Heart left ventricle (tissue), 16 donors: ENCODE results near the gene DOCK8. TPM values are rescaled to one million over a fixed set of nuclear protein-coding genes. Genes with fewer than 3 reads are reported as not detected.
"Not testable (repeated sequence)": the region's sequence is repeated elsewhere in the genome, so short reads cannot be mapped to it uniquely, and the experiment has no call there.

Experiments used
- ATAC-seq, 4 donors: fragments of 200-7000 bp; cut with Tn5 transposase; one replicate each; pipeline ENCODE4 v1.9.1; 2020 to 2022; ENCODE audit warnings: moderate library complexity in 4 of 4, mild to moderate bottlenecking in 3 of 4, moderate number of reproducible peaks in 1 of 4
- DNase-seq, 5 donors: peaks; one replicate each; pipeline ENCODE4 v3.0.0-alpha.2; 2020
- H3K27ac ChIP-seq, 12 donors: fragments of 200-600 bp; sonication (generic) in 4 of 12; one replicate each; pipeline versions ENCODE4 v1.5.0 to v1.8.0; 2016 to 2022; ENCODE audit warnings: mild to moderate bottlenecking in 2 of 12
- H3K27me3 ChIP-seq, 9 donors: fragments of 200-600 bp; sonication (generic) in 2 of 9; one replicate each; pipeline versions ENCODE4 v1.5.1 to v1.8.0; 2016 to 2022; ENCODE audit warnings: mild to moderate bottlenecking in 3 of 9
- H3K36me3 ChIP-seq, 9 donors: fragments of 200-600 bp; sonication (generic) in 2 of 9; one replicate each; pipeline versions ENCODE4 v1.5.0 to v1.8.0; 2018 to 2022; ENCODE audit warnings: mild to moderate bottlenecking in 2 of 9
- H3K4me1 ChIP-seq, 12 donors: fragments of 200-600 bp; sonication (generic) in 4 of 12; one replicate each; pipeline versions ENCODE4 v1.5.0 to v1.8.0; 2016 to 2022; ENCODE audit warnings: mild to moderate bottlenecking in 3 of 12
- H3K4me3 ChIP-seq, 12 donors: fragments of 200-600 bp; sonication (generic) in 4 of 12; one replicate each; pipeline versions ENCODE4 v1.5.0 to v1.8.0; 2017 to 2022; ENCODE audit warnings: mild to moderate bottlenecking in 9 of 12, moderate library complexity in 4 of 12
- H3K9me3 ChIP-seq, 12 donors: fragments of 200-600 bp; sonication (generic) in 4 of 12; one replicate each; pipeline versions ENCODE4 v1.5.0 to v1.8.0; 2016 to 2022; ENCODE audit warnings: mild to moderate bottlenecking in 1 of 12
- POLR2A ChIP-seq, 2 donors: fragments of 450-650 bp; IDR thresholded peaks; one replicate each; pipeline ENCODE4 v1.6.1; 2017; ENCODE audit warnings: antibody characterized with exemption in 2 of 2, mild to moderate bottlenecking in 2 of 2, moderate library complexity in 2 of 2
- WGBS, 4 donors: extraction: QIAGEN DNeasy Blood & Tissue Kit in 2 of 4; methylation state at CpG; one replicate each; pipeline versions ENCODE4 v1.1.5 to v1.1.7; 2013 to 2018; 5-methylcytosine and 5-hydroxymethylcytosine counted together
- intact Hi-C, 10 donors: fragments of 100-400 bp; cut with DNase I; formaldehyde crosslinking; loops; one replicate each; pipeline versions ENCODE4 v1.11.1 to v1.14.2; 2022
- polyA plus RNA-seq, 2 donors: library from polyadenylated mRNA; stranded (reverse); fragments of 200-250 nt; gene quantifications; one replicate each; pipeline ENCODE4 v1.2.3, GENCODE V29; 2013
- total RNA-seq, 9 donors: library from RNA; depleted of rRNA in 2 of 9; stranded (reverse); fragments of >200 nt in 2 of 9; fragmentation: NEBNext Ultra II Directional in 3 of 9; extraction: Animal tissue kit (Norgen Biotek cat#: 25700) in 3 of 9; gene quantifications; one replicate each; pipeline versions ENCODE4 v1.1.0 to v1.2.4, GENCODE V29; 2016 to 2023
- TF ChIP-seq, protein P1 (sequence below), 12 donors: fragments of 200-600 bp; sonication (generic) in 4 of 12; IDR thresholded peaks; one replicate each; pipeline versions ENCODE4 v1.5.0 to v1.8.0; 2018 to 2022; ENCODE audit warnings: antibody characterized with exemption in 12 of 12, mild to moderate bottlenecking in 5 of 12
- donor health status: ischemic (EF 13 %, LVEDD 7.1; RV severe dilation, severe dysfunction).
- donor health status: healthy with polysubstance abuse.
- donor health status: DM: no; HTN: yes; CAD: no.
- donor health status: DM: no; HTN: no; CAD: no.
- donor health status: ischemic (EF 25% LVEDD 6.9; RV normal size, moderate dysfunction).
- donor health status: ischemic (EF 25% LVEDD 5.7; RV mildly dilated, moderate dysfunction).
- donor health status: healthy.
- donor health status: DM: yes; HTN: yes; CAD: no.
- donor health status: ischemic (EF 35%, LVEDD 5.7; RV mildly dilated, moderate dysfunction).
- donor health status: nonischemic (EF 11% LVEDD 7.7; RV severe dilation, severe dysfunction).
- donor health status: DM: yes; HTN: yes; CAD: no.
- donor health status: PGD.
- donor health status: ischemic (EF 29% LVEDD 5.4; RV normal size, mild dysfunction).
- donor health status: nonischemic (EF 23%, LVEDD 6.1; RV moderate dilation, normal function).

DOCK8 gene
- total and polyA plus RNA-seq, 11 donors: 1.2 to 36.1 (median 2.4) TPM

DNA sequence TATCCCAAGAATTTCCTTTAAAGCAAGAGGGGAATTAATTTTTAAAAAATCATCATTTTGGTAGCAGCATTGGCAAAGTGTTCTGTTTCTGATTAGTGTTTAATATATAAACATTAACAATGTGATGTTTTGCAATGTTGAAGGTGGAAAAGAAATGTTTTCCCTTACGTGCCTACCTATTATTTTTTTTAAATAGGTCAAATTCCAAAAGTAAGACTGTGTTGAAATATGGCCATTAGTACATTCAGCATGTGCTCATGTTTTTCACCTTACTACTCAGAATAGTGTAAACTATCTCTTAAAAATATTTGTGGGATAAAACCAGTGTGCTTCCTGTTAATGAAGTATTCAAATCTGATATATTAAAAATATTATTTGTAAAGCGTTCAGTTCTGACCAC, 3.3 kb downstream of the DOCK8 start:
- intact Hi-C loops: no loop called here
- no peak overlapping the region for H3K27ac ChIP-seq
- ATAC-seq: no peak
- 73 to 88% (median 84%) methylated on average over 2 of the region's 2 CpGs for WGBS, 4 donors
- H3K4me1 ChIP-seq: peaks cover 0 to 75% (median 4%) of the 10 kb centered on the region in 12 donors
- H3K27me3 ChIP-seq: peaks cover 0 to 57% (median 26%) of the 10 kb centered on the region in 9 donors
- no peak overlapping the region for H3K4me3 ChIP-seq
- H3K9me3 ChIP-seq: no peaks in the 10 kb centered on the region
- H3K36me3 ChIP-seq: no peaks in the 10 kb centered on the region
- DNase-seq: no peak
- TF ChIP-seq, protein P1, sequence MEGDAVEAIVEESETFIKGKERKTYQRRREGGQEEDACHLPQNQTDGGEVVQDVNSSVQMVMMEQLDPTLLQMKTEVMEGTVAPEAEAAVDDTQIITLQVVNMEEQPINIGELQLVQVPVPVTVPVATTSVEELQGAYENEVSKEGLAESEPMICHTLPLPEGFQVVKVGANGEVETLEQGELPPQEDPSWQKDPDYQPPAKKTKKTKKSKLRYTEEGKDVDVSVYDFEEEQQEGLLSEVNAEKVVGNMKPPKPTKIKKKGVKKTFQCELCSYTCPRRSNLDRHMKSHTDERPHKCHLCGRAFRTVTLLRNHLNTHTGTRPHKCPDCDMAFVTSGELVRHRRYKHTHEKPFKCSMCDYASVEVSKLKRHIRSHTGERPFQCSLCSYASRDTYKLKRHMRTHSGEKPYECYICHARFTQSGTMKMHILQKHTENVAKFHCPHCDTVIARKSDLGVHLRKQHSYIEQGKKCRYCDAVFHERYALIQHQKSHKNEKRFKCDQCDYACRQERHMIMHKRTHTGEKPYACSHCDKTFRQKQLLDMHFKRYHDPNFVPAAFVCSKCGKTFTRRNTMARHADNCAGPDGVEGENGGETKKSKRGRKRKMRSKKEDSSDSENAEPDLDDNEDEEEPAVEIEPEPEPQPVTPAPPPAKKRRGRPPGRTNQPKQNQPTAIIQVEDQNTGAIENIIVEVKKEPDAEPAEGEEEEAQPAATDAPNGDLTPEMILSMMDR (IDR thresholded peaks at IDR 0.05): no peak
- TF ChIP-seq POLR2A (IDR thresholded peaks at IDR 0.05): no peak

DNA sequence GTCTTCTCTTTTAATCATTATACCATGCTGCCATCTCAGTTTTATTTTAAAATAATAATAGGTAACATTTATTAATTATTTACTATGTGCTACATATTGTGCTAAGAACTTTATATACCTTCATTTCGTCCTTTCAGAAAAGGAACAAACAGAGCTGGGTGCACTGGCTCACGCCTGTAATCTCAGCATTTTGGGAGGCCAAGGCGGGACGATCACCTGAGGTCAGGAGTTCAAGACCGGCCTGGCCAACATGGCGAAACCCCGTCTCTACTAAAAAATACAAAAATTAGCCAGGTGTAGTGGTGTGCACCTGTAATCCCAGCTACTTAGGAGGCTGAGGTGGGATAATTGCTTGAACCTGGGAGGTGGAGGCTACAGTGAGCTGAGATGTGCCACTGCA, 4.4 kb downstream of the DOCK8 start:
- intact Hi-C loops, H3K9me3 ChIP-seq, ATAC-seq, H3K36me3 ChIP-seq, H3K4me3 ChIP-seq, DNase-seq: not testable (repeated sequence)
- Histone ChIP-seq H3K27ac (peak overlapping the region in 1 of 12 donors; percentile 56), H3K4me1 (peaks cover 0 to 83% (median 4%) of the 10 kb centered on the region in 12 donors), H3K27me3 (peaks cover 0 to 48% (median 26%) of the 10 kb centered on the region in 9 donors)
- WGBS, 4 donors: 88 to 91% (median 90%) methylated on average over 7 of the region's 7 CpGs

DNA sequence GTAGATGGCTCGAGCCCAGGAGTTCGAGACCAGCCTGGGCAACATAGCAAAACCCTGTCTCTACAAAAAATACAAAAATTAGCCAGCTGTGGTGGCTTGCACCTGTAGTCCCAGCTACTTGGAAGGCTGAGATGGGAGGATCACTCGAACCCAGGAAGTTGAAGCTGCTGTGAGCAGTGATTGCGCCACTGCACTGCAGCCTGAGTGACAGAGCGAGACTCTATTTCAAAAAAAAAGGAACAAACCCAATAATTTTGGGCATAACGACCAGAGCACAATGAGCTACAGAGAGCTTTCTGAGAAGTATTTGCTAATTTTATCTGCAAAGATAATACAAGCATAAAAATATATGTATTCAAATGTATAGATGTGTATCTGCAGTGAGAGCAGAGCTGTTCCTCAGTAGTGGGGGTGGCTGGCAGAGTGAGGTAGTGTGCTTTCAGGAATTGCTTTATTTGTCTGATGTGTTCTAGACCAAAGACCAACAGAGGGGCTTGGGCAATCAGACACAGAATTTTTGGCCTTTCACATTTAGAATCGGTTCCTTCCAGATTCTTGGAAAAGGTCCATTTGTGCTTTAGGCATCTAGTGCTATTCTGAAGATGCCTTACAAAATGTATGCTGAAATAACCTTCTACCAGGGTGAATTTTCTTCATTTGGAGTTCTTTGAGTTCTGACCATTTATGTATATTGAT, 5.2 kb downstream of the DOCK8 start:
- Histone ChIP-seq H3K4me3 (no peak overlapping the region), H3K36me3 (no peaks in the 10 kb centered on the region), H3K9me3 (no peaks in the 10 kb centered on the region), H3K4me1 (peaks cover 0 to 87% (median 4%) of the 10 kb centered on the region in 12 donors), H3K27me3 (peaks cover 0 to 40% (median 24%) of the 10 kb centered on the region in 9 donors), H3K27ac (peak overlapping the region in 1 of 12 donors; percentile 56)
- intact Hi-C loops: loop anchor here in 1 of 10 donors (10.0 kb wide), 1 partner anchor 55 kb away; no protein-coding TSS in a partner anchor
- TF ChIP-seq POLR2A (IDR thresholded peaks at IDR 0.05): no peak
- TF ChIP-seq, protein P1 (IDR thresholded peaks at IDR 0.05): no peak
- 67 to 82% (median 75%) methylated on average over 7 of the region's 7 CpGs for WGBS, 4 donors
- peak in 1 of 5 donors; percentile 38 for DNase-seq
- peak in 1 of 4 donors; percentile 26 for ATAC-seq

DNA sequence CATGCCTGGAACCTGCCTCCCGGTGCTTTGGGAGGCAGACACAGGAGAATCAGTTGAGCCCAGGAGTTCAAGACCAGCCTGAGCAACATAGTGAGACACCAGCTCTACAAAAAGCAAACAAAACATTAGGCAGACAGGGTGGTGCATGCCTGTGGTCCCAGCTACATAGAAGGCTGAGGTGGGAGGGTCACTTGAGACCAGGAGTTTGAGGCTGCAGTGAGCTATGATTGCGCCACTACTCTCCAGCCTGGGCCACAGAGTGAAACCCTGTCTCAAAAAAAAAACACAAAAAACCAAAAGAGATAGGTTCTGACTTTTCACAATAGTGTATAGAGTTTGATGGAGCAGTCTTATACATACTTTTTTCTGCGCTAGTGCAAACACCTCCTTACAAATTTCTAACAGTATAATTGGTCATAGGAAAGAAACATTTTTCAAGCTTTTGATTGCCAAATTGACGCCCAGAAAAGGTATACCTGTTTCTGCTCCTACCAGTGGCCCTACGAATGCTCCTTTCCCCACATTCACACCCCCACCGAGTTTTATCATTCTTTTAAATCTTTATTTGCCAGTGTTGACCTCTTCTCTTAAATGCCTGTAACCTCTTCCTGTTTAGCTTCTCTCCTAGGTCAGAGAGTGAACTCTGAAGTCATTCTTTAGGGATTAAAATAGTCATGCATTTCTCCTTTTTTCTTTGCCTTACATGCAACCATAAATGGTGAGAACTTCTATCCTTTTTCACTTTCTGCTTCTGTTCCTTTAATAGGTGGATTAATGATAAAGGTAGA, 7.5 kb downstream of the DOCK8 start:
- H3K9me3 ChIP-seq: no peaks in the 10 kb centered on the region
- ATAC-seq: no peak
- 61 to 69% (median 65%) methylated on average over 6 of the region's 6 CpGs for WGBS, 4 donors
- H3K27me3 ChIP-seq: peaks cover 0 to 17% (median 3%) of the 10 kb centered on the region in 9 donors
- H3K4me3 ChIP-seq: peak overlapping the region in 1 of 12 donors; percentile 33
- peaks cover 0 to 87% (median 0%) of the 10 kb centered on the region in 12 donors for H3K4me1 ChIP-seq
- intact Hi-C loops: loop anchor here in 1 of 10 donors (10.0 kb wide), 1 partner anchor 53 kb away; no protein-coding TSS in a partner anchor
- peak overlapping the region in 3 of 12 donors; percentile 13 to 84 (median 16) for H3K27ac ChIP-seq
- TF ChIP-seq, protein P1 (IDR thresholded peaks at IDR 0.05): no peak
- no peak for TF ChIP-seq POLR2A (IDR thresholded peaks at IDR 0.05)
- H3K36me3 ChIP-seq: no peaks in the 10 kb centered on the region
- no peak for DNase-seq
